ENCODE data around the gene A4GALT.

A4GALT gene

GRCh38 chr22:42686756-42687491, 33.7 kb downstream of the A4GALT start:
- Histone ChIP-seq H2AFZ (ENCODE audit: low read depth, low read length, severe bottlenecking) (no peak overlapping the region), H3K4me2 (ENCODE audit: low read depth, low read length, poor library complexity, severe bottlenecking) (no peak overlapping the region), H3K79me2 (ENCODE audit: insufficient read depth, low read length) (no peaks in the 10 kb centered on the region), H3K4me3 (ENCODE audit: insufficient read depth, low read length, poor library complexity, severe bottlenecking) (no peak overlapping the region), H3K36me3 (ENCODE audit: low read length) (no peaks in the 10 kb centered on the region), H3K27me3 (ENCODE audit: low read length) (no peaks in the 10 kb centered on the region), H4K20me1 (ENCODE audit: low read depth, low read length) (no peaks in the 10 kb centered on the region), H3K27ac (ENCODE audit: low read depth, low read length) (no peak overlapping the region), H3K9me3 (ENCODE audit: insufficient read depth, low read length) (no peaks in the 10 kb centered on the region), H3K9ac (ENCODE audit: low read length) (no peak overlapping the region), H3F3A (ENCODE audit: insufficient read depth) (no peaks in the 10 kb centered on the region), H3K9me2 (replicated peaks; ENCODE audit: insufficient read depth, low read length) (no peaks in the 10 kb centered on the region)
- TF ChIP-seq CTCF (IDR thresholded peaks at IDR 0.05; ENCODE audit: insufficient read depth, low read length, poor library complexity, severe bottlenecking) (no peak), EZH2phosphoT487 (conservative IDR thresholded peaks at IDR 0.05; ENCODE audit: low read length) (no peak)

DNA sequence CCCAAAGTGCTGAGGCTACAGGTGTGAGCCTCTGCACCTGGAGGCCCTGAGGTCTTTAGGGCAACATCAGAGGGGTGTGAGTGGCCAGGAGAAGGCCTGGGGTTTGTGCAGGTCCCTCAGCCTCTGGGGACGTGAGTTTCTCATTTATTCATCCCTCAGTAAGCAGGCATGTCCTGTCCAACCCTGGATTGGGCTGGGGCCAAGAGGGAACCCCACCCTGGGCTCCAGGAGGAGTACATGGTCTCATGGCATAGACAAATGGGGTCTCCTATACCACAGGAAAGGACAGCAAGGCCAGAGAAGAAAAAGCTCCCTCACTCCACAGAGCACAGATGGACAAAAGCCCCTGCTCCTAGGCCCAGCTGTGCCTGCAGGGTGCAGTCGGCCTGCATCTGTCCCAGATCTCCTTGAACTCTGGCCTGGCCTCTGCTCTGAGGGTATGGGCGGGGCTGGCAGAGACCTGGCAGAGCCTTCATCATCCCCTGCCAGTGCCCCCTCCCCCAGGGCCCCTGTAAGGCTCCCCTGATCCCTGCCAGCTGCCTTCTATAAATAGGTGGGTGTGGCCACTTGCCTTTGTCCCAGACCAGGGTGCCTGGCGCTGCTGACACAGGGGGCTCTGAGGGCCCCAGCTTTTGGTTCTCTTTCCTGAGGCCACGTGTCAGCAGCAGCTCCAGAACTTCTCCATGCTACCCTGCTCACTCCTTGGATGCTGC, 34.6 kb downstream of the A4GALT start:
- no peak overlapping the region for H3K4me2 ChIP-seq (ENCODE audit: low read depth, low read length, poor library complexity, severe bottlenecking)
- H3K27me3 ChIP-seq (ENCODE audit: low read length), result no peaks in the 10 kb centered on the region
- H3K4me3 ChIP-seq (ENCODE audit: insufficient read depth, low read length, poor library complexity, severe bottlenecking), result no peak overlapping the region
- H2AFZ ChIP-seq (ENCODE audit: low read depth, low read length, severe bottlenecking), result no peak overlapping the region
- no peaks in the 10 kb centered on the region for H3K36me3 ChIP-seq (ENCODE audit: low read length)
- no peaks in the 10 kb centered on the region for H3K9me3 ChIP-seq (ENCODE audit: insufficient read depth, low read length)
- no peaks in the 10 kb centered on the region for H3K79me2 ChIP-seq (ENCODE audit: insufficient read depth, low read length)
- no peaks in the 10 kb centered on the region for H3K9me2 ChIP-seq (replicated peaks; ENCODE audit: insufficient read depth, low read length)
- H4K20me1 ChIP-seq (ENCODE audit: low read depth, low read length), result no peaks in the 10 kb centered on the region
- no peak for TF ChIP-seq CTCF (IDR thresholded peaks at IDR 0.05; ENCODE audit: insufficient read depth, low read length, poor library complexity, severe bottlenecking)
- TF ChIP-seq EZH2phosphoT487 (conservative IDR thresholded peaks at IDR 0.05; ENCODE audit: low read length), result no peak
- no peaks in the 10 kb centered on the region for H3F3A ChIP-seq (ENCODE audit: insufficient read depth)
- H3K9ac ChIP-seq (ENCODE audit: low read length), result no peak overlapping the region
- no peak overlapping the region for H3K27ac ChIP-seq (ENCODE audit: low read depth, low read length)

- no peak overlapping the region for H3K27ac ChIP-seq (ENCODE audit: low read depth, low read length)
- no peak overlapping the region for H3K9ac ChIP-seq (ENCODE audit: low read length)
- 0 out of 2 replicates have a peak, but pooled peaks cover 3% of the 10 kb centered on the region for H3K9me3 ChIP-seq (ENCODE audit: insufficient read depth, low read length)
- H3K9me2 ChIP-seq (replicated peaks; ENCODE audit: insufficient read depth, low read length), result no peaks in the 10 kb centered on the region
- H3F3A ChIP-seq (ENCODE audit: insufficient read depth), result no peaks in the 10 kb centered on the region
- no peak for TF ChIP-seq CTCF (IDR thresholded peaks at IDR 0.05; ENCODE audit: insufficient read depth, low read length, poor library complexity, severe bottlenecking)
- no peak for TF ChIP-seq EZH2phosphoT487 (conservative IDR thresholded peaks at IDR 0.05; ENCODE audit: low read length)
- no peaks in the 10 kb centered on the region for H4K20me1 ChIP-seq (ENCODE audit: low read depth, low read length)
- no peaks in the 10 kb centered on the region for H3K79me2 ChIP-seq (ENCODE audit: insufficient read depth, low read length)
- no peak overlapping the region for H2AFZ ChIP-seq (ENCODE audit: low read depth, low read length, severe bottlenecking)
- no peaks in the 10 kb centered on the region for H3K36me3 ChIP-seq (ENCODE audit: low read length)
- H3K27me3 ChIP-seq (ENCODE audit: low read length), result no peaks in the 10 kb centered on the region
- no peak overlapping the region for H3K4me2 ChIP-seq (ENCODE audit: low read depth, low read length, poor library complexity, severe bottlenecking)
- H3K4me3 ChIP-seq (ENCODE audit: insufficient read depth, low read length, poor library complexity, severe bottlenecking), result no peak overlapping the region
These were observed 36.0 kb downstream of the A4GALT start for GRCh38 chr22:42684462-42685195.
